ENCODE results near the gene DCST1.

DCST1 gene

GRCh38 chr1:155001425-155001674 lies 32.3 kb upstream of the DCST1 start:
- DNase-seq: no peak

- DNase-seq: peak; percentile 100
Measured at GRCh38 chr1:155001675-155002463, 31.8 kb upstream of the DCST1 start.

- DNase-seq: no peak
Measured at GRCh38 chr1:155002464-155003226, 31.0 kb upstream of the DCST1 start, which contains the start of gene ZBTB7B. TSS of gene ZBTB7B (plus strand) at chr1:155002802. CDS start at chr1:155014661, 11,859 bp downstream.

GRCh38 chr1:155003227-155003765 lies 30.3 kb upstream of the DCST1 start:
- DNase-seq: peak; percentile 65

- peak; percentile 69 for DNase-seq
Measured at GRCh38 chr1:155003766-155004351, 29.8 kb upstream of the DCST1 start.

- DNase-seq: no peak
Measured at GRCh38 chr1:155004352-155005075, 29.1 kb upstream of the DCST1 start.

- DNase-seq: no peak
Measured at GRCh38 chr1:155005076-155006011, 28.3 kb upstream of the DCST1 start.

- DNase-seq: no peak
Measured at GRCh38 chr1:155006601-155007101, 27.0 kb upstream of the DCST1 start.

- no peak for DNase-seq
Measured at GRCh38 chr1:155007251-155007828, 26.3 kb upstream of the DCST1 start.

GRCh38 chr1:155008015-155008941 lies 25.3 kb upstream of the DCST1 start:
- no peak for DNase-seq

- no peak for DNase-seq
Measured at GRCh38 chr1:155009221-155009711, 24.4 kb upstream of the DCST1 start.

- no peak for DNase-seq
Measured at GRCh38 chr1:155009742-155010141, 23.9 kb upstream of the DCST1 start.

- no peak for DNase-seq
Measured at GRCh38 chr1:155010211-155010918, 23.3 kb upstream of the DCST1 start.

GRCh38 chr1:155011004-155011416 lies 22.6 kb upstream of the DCST1 start:
- DNase-seq: no peak

- DNase-seq: no peak
Measured at GRCh38 chr1:155011437-155012025, 22.1 kb upstream of the DCST1 start.

- no peak for DNase-seq
Measured at GRCh38 chr1:155012026-155012546, 21.5 kb upstream of the DCST1 start.

GRCh38 chr1:155012776-155013602 lies 20.6 kb upstream of the DCST1 start:
- DNase-seq: no peak

GRCh38 chr1:155013632-155014031 lies 20.0 kb upstream of the DCST1 start:
- DNase-seq: no peak
